ENCODE data around the gene STARD10. TPM values are rescaled to one million over a fixed set of nuclear protein-coding genes. Genes with fewer than 3 reads are reported as not detected.
A peak's percentile ranks its signal among the peaks of the same experiment; 100 is the strongest.

STARD10 gene
- total RNA-seq, 1 experiment from 2014 or later, result 26.8 TPM

GRCh38 chr11:72746821-72747220 is 47.0 kb downstream of the STARD10 start:
- peaks cover 2% of the 10 kb centered on the region; the same call in 1 of the 2 replicates for H3K36me3 ChIP-seq (replicated peaks; ENCODE audit: control insufficient read depth, insufficient read depth, low read length)
- H3K27me3 ChIP-seq (ENCODE audit: control insufficient read depth, insufficient read depth, low read length), result no peaks in the 10 kb centered on the region
- H3K4me3 ChIP-seq (ENCODE audit: insufficient read depth, low read depth, low read length), result no peak overlapping the region
- no peak for DNase-seq

GRCh38 chr11:72745925-72746550 is 47.8 kb downstream of the STARD10 start:
- Histone ChIP-seq H3K4me3 (ENCODE audit: insufficient read depth, low read depth, low read length) (no peak overlapping the region), H3K27me3 (ENCODE audit: control insufficient read depth, insufficient read depth, low read length) (no peaks in the 10 kb centered on the region), H3K36me3 (replicated peaks; ENCODE audit: control insufficient read depth, insufficient read depth, low read length) (peaks cover 2% of the 10 kb centered on the region; the same call in 1 of the 2 replicates)
- no peak for DNase-seq

- no peak overlapping the region for H3K4me3 ChIP-seq (ENCODE audit: insufficient read depth, low read depth, low read length)
- no peaks in the 10 kb centered on the region for H3K27me3 ChIP-seq (ENCODE audit: control insufficient read depth, insufficient read depth, low read length)
- no peak for DNase-seq
- H3K36me3 ChIP-seq (replicated peaks; ENCODE audit: control insufficient read depth, insufficient read depth, low read length), result peaks cover 2% of the 10 kb centered on the region; the same call in 1 of the 2 replicates
These were observed 48.3 kb downstream of the STARD10 start for GRCh38 chr11:72745511-72745910.

- H3K36me3 ChIP-seq (replicated peaks; ENCODE audit: control insufficient read depth, insufficient read depth, low read length), result peaks cover 2% of the 10 kb centered on the region; the same call in 1 of the 2 replicates
- no peak overlapping the region for H3K4me3 ChIP-seq (ENCODE audit: insufficient read depth, low read depth, low read length)
- no peak for DNase-seq
- no peaks in the 10 kb centered on the region for H3K27me3 ChIP-seq (ENCODE audit: control insufficient read depth, insufficient read depth, low read length)
These were observed 49.4 kb downstream of the STARD10 start for GRCh38 chr11:72744474-72744873.

- Histone ChIP-seq H3K4me3 (ENCODE audit: insufficient read depth, low read depth, low read length) (no peak overlapping the region), H3K27me3 (ENCODE audit: control insufficient read depth, insufficient read depth, low read length) (no peaks in the 10 kb centered on the region)
- no peak for DNase-seq
These were observed 50.3 kb downstream of the STARD10 start for GRCh38 chr11:72743321-72744221.

GRCh38 chr11:72742513-72743320 is 51.1 kb downstream of the STARD10 start:
- DNase-seq, result no peak
- 0 out of 2 replicates have a peak, but pooled peaks cover under 1% of the 10 kb centered on the region for H3K36me3 ChIP-seq (replicated peaks; ENCODE audit: control insufficient read depth, insufficient read depth, low read length)
- no peak overlapping the region for H3K4me3 ChIP-seq (ENCODE audit: insufficient read depth, low read depth, low read length)
- no peaks in the 10 kb centered on the region for H3K27me3 ChIP-seq (ENCODE audit: control insufficient read depth, insufficient read depth, low read length)

More at GRCh38 chr11:72743321-72744221, 50.3 kb downstream of the STARD10 start:
- peaks cover 2% of the 10 kb centered on the region; the same call in 1 of the 2 replicates for H3K36me3 ChIP-seq (replicated peaks; ENCODE audit: control insufficient read depth, insufficient read depth, low read length)

GRCh38 chr11:72741849-72742512 is 51.9 kb downstream of the STARD10 start:
- Histone ChIP-seq H3K4me3 (ENCODE audit: insufficient read depth, low read depth, low read length) (no peak overlapping the region), H3K27me3 (ENCODE audit: control insufficient read depth, insufficient read depth, low read length) (no peaks in the 10 kb centered on the region), H3K36me3 (replicated peaks; ENCODE audit: control insufficient read depth, insufficient read depth, low read length) (no peaks in the 10 kb centered on the region)
- no peak for DNase-seq

- DNase-seq, result peak; percentile 81
- H3K27me3 ChIP-seq (ENCODE audit: control insufficient read depth, insufficient read depth, low read length), result no peaks in the 10 kb centered on the region
- no peak overlapping the region for H3K4me3 ChIP-seq (ENCODE audit: insufficient read depth, low read depth, low read length)
- no peaks in the 10 kb centered on the region for H3K36me3 ChIP-seq (replicated peaks; ENCODE audit: control insufficient read depth, insufficient read depth, low read length)
These were observed 52.4 kb downstream of the STARD10 start for GRCh38 chr11:72741429-72741833.

GRCh38 chr11:72740562-72741428 is 53.1 kb downstream of the STARD10 start:
- peak; percentile 76 for DNase-seq
- Histone ChIP-seq H3K27me3 (ENCODE audit: control insufficient read depth, insufficient read depth, low read length) (no peaks in the 10 kb centered on the region), H3K4me3 (ENCODE audit: insufficient read depth, low read depth, low read length) (no peak overlapping the region), H3K36me3 (replicated peaks; ENCODE audit: control insufficient read depth, insufficient read depth, low read length) (no peaks in the 10 kb centered on the region)

GRCh38 chr11:72740060-72740424 is 53.8 kb downstream of the STARD10 start:
- DNase-seq, result no peak
- Histone ChIP-seq H3K4me3 (ENCODE audit: insufficient read depth, low read depth, low read length) (no peak overlapping the region), H3K27me3 (ENCODE audit: control insufficient read depth, insufficient read depth, low read length) (no peaks in the 10 kb centered on the region), H3K36me3 (replicated peaks; ENCODE audit: control insufficient read depth, insufficient read depth, low read length) (no peaks in the 10 kb centered on the region)

- DNase-seq, result no peak
These were observed 54.4 kb downstream of the STARD10 start for GRCh38 chr11:72739240-72740059.

GRCh38 chr11:72738199-72739141 is 55.4 kb downstream of the STARD10 start:
- no peaks in the 10 kb centered on the region for H3K27me3 ChIP-seq (ENCODE audit: control insufficient read depth, insufficient read depth, low read length)
- no peak overlapping the region for H3K4me3 ChIP-seq (ENCODE audit: insufficient read depth, low read depth, low read length)
- peak; percentile 59 for DNase-seq
- H3K36me3 ChIP-seq (replicated peaks; ENCODE audit: control insufficient read depth, insufficient read depth, low read length), result no peaks in the 10 kb centered on the region

More at GRCh38 chr11:72739240-72740059, 54.4 kb downstream of the STARD10 start:
- Histone ChIP-seq H3K27me3 (ENCODE audit: control insufficient read depth, insufficient read depth, low read length) (no peaks in the 10 kb centered on the region), H3K4me3 (ENCODE audit: insufficient read depth, low read depth, low read length) (no peak overlapping the region), H3K36me3 (replicated peaks; ENCODE audit: control insufficient read depth, insufficient read depth, low read length) (no peaks in the 10 kb centered on the region)

Data from H7 (cell line).